Kidney (tissue), 14 donors: ENCODE results near the gene PHEX. TPM values are rescaled to one million over a fixed set of nuclear protein-coding genes. Genes with fewer than 3 reads are reported as not detected.

Source experiments
- DNase-seq, 5 donors: peaks; one replicate each; pipeline ENCODE4 v3.0.0-alpha.2; 2013 to 2020
- FAIRE-seq: peaks from 2 replicates; lab custom pipeline; 2012; peaks lifted over from hg19 to GRCh38; lab: Jason Lieb, UNC
- H3K27ac ChIP-seq, 2 donors: one replicate each; pipeline ENCODE4 v1.7.0; 2013; ENCODE audit warnings: low read depth in 2 of 2, low read length in 2 of 2, inconsistent platforms in 1 of 2
- H3K27me3 ChIP-seq: one replicate; pipeline ENCODE4 v1.7.1; 2013; ENCODE audit warnings: low read length, inconsistent platforms; ENCODE audit not compliant: control insufficient read depth, insufficient read depth
- H3K36me3 ChIP-seq, 3 donors: one replicate each; pipeline versions ENCODE4 v1.7.0 to v1.7.1; 2013; ENCODE audit warnings: low read length in 3 of 3, control low read depth in 1 of 3, inconsistent platforms in 1 of 3; ENCODE audit not compliant: insufficient read depth in 3 of 3, control insufficient read depth in 2 of 3
- H3K4me1 ChIP-seq, 3 donors: one replicate each; pipeline versions ENCODE4 v1.7.0 to v1.7.1; 2013; ENCODE audit warnings: low read length in 3 of 3, inconsistent platforms in 1 of 3, low read depth in 1 of 3; ENCODE audit not compliant: control insufficient read depth in 2 of 3, insufficient read depth in 2 of 3
- H3K4me3 ChIP-seq, 3 donors: one replicate each; pipeline versions ENCODE4 v1.7.0 to v1.8.1; 2013; ENCODE audit warnings: low read length in 3 of 3, control low read depth in 1 of 3, inconsistent platforms in 1 of 3
- H3K9ac ChIP-seq, 3 donors: one replicate each; pipeline versions ENCODE4 v1.7.0 to v1.7.1; 2013; ENCODE audit warnings: low read length in 3 of 3, control low read depth in 1 of 3, inconsistent platforms in 1 of 3
- H3K9me3 ChIP-seq, 3 donors: one replicate each; pipeline versions ENCODE4 v1.7.0 to v1.7.1; 2013; ENCODE audit warnings: low read length in 3 of 3, control low read depth in 1 of 3, inconsistent platforms in 1 of 3; ENCODE audit not compliant: control insufficient read depth in 2 of 3, insufficient read depth in 1 of 3
- intact Hi-C: fragments of 100-400 bp; cut with DNase I; formaldehyde crosslinking; loops from one replicate; pipeline ENCODE4 v1.11.1; 2022
- polyA plus RNA-seq: library from polyadenylated mRNA; stranded (reverse); fragments of 350-450 nt; fragmentation: Illumina TruSeq; extraction: RNeasy Lipid Tissue Mini Kit (QIAGEN cat#74804); gene quantifications from one replicate; pipeline ENCODE4 v1.2.3, GENCODE V29; 2014; ENCODE audit warnings: low read depth, low replicate concordance; ENCODE audit not compliant: insufficient read depth
- total RNA-seq: library from RNA; stranded (reverse); fragmentation: NEBNext Ultra II Directional; extraction: Animal tissue kit (Norgen Biotek cat#: 25700); gene quantifications from one replicate; pipeline ENCODE4 v1.2.1, GENCODE V29; 2021
- TF ChIP-seq, protein P1 (sequence below): IDR thresholded peaks from 3 replicates; pipeline ENCODE4 v1.5.1; 2012; ENCODE audit warnings: mild to moderate bottlenecking, moderate library complexity, borderline replicate concordance; ENCODE audit not compliant: insufficient read depth; ENCODE audit errors: extremely low read depth
- donor health status: control.
- donor health status: control.
- donor health status: control.
- donor health status: control.
- donor health status: control.
- donor health status: DM: yes; HTN: yes; CAD: no.
- donor health status: Normal renal cell carcinoma (clear cell type).

Gene PHEX
- total and polyA plus RNA-seq, 2 donors from 2014 or later = 0.19 to 0.25 TPM

DNA sequence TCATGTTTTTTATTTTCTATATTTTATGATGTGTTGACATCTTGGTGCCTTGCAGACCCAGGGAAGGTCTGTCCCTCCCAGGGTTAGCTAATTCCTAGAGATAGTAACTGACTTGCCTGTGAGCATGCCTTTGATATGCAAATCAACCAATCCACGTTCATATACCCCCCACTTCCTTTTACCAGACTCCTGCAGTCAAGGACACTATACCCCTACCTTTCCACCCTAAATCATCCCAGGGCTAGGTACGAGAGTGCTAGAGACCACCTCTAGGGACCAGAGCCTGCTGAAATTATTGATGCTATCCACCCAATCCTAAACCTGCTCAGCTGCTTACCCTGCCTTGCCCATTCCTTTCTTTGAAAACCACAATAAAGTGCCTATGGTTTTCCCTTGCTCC lies 7.5 kb upstream of the PHEX start:
- Histone ChIP-seq H3K4me1 (no peaks in the 10 kb centered on the region), H3K27me3 (no peaks in the 10 kb centered on the region), H3K9me3 (no peaks in the 10 kb centered on the region), H3K36me3 (no peaks in the 10 kb centered on the region), H3K27ac (no peak overlapping the region), H3K4me3 (no peak overlapping the region), H3K9ac (no peak overlapping the region)
- no peak for DNase-seq
- TF ChIP-seq, protein P1, sequence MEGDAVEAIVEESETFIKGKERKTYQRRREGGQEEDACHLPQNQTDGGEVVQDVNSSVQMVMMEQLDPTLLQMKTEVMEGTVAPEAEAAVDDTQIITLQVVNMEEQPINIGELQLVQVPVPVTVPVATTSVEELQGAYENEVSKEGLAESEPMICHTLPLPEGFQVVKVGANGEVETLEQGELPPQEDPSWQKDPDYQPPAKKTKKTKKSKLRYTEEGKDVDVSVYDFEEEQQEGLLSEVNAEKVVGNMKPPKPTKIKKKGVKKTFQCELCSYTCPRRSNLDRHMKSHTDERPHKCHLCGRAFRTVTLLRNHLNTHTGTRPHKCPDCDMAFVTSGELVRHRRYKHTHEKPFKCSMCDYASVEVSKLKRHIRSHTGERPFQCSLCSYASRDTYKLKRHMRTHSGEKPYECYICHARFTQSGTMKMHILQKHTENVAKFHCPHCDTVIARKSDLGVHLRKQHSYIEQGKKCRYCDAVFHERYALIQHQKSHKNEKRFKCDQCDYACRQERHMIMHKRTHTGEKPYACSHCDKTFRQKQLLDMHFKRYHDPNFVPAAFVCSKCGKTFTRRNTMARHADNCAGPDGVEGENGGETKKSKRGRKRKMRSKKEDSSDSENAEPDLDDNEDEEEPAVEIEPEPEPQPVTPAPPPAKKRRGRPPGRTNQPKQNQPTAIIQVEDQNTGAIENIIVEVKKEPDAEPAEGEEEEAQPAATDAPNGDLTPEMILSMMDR = no peak
- no peak for FAIRE-seq
- intact Hi-C loops = no loop called here

DNA sequence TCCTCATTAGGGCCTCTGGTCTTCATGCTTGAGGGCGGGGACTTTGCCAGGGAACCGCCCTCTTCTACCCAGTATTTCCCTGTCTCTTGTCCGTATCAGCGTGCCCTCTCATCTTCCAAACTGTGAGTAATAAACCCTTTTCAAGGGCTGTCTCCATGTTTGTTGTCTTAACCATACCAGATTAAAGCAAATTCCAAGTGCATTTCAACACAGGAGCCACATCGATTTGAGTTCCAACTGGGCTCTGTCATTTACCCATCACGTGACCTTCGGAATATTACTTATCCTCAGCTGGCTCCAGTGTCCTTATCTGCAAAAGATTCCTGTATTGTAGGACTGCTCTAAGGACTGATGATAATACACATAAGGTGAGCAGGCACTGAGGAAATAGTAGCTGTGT lies 6.4 kb upstream of the PHEX start:
- TF ChIP-seq, protein P1 = no peak
- no peaks in the 10 kb centered on the region for H3K9me3 ChIP-seq
- H3K27ac ChIP-seq = no peak overlapping the region
- FAIRE-seq = no peak
- no peak overlapping the region for H3K4me3 ChIP-seq
- intact Hi-C loops = no loop called here
- no peaks in the 10 kb centered on the region for H3K36me3 ChIP-seq
- no peak overlapping the region for H3K9ac ChIP-seq
- no peaks in the 10 kb centered on the region for H3K4me1 ChIP-seq
- H3K27me3 ChIP-seq = no peaks in the 10 kb centered on the region
- no peak for DNase-seq

DNA sequence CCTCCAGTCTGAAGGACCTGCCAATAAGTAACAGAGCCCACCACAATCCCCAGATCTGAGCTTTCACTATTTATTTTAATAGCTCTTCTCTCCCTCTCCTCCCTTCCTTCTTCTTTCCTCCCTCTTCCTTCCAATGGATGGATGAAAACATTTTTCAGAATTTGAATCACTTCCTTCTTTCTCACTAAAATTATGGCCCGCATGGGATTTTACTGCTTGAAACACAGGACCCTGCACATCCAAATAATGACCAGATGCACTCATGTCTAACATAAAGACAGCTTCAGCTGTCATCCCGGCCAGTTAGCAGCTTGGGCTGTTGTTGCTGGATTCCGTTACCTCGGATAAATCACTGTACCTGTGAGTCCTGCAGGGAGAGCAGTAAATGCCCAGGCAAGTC lies 5.4 kb upstream of the PHEX start:
- no peak overlapping the region for H3K27ac ChIP-seq
- H3K27me3 ChIP-seq = no peaks in the 10 kb centered on the region
- FAIRE-seq = no peak
- no peak overlapping the region for H3K9ac ChIP-seq
- no peaks in the 10 kb centered on the region for H3K9me3 ChIP-seq
- TF ChIP-seq, protein P1 = no peak
- no peak for DNase-seq
- no peaks in the 10 kb centered on the region for H3K36me3 ChIP-seq
- no peaks in the 10 kb centered on the region for H3K4me1 ChIP-seq
- H3K4me3 ChIP-seq = no peak overlapping the region
- intact Hi-C loops = no loop called here

DNA sequence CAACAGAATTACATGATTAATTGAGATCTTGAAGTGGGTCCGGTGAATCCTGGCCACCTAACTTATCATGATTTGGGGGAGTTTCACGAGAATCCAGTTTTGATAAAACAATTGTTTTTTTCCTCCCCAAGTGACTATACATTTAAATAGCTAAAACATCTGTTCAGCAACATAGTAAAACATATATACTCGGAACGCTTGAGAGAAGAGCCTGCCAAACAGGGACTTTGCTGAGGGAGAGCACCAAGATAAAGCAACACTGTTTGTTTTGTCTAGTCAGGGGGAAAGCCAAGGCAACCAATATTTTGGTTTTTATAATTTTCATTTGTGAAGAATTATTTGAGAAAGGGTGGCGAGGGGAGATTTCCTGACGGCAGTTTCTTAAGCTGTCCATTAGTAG lies 381 bp downstream of the PHEX start:
- Histone ChIP-seq H3K4me1 (no peaks in the 10 kb centered on the region), H3K27me3 (no peaks in the 10 kb centered on the region), H3K27ac (no peak overlapping the region), H3K9me3 (no peaks in the 10 kb centered on the region), H3K4me3 (no peak overlapping the region), H3K36me3 (no peaks in the 10 kb centered on the region), H3K9ac (no peak overlapping the region)
- intact Hi-C loops = no loop called here
- DNase-seq = no peak
- TF ChIP-seq, protein P1 = no peak
- FAIRE-seq = no peak
